ENCODE results near the gene KRTAP4-5.

The KRTAP4-5 gene

GRCh38 chr17:41177727-41178271, 28.2 kb upstream of the KRTAP4-5 start, which contains the start of gene KRTAP4-2:
KRTAP4-2 (minus strand) TSS chr17:41178221; CDS start chr17:41178164, 57 bp downstream.
- no peak for TF ChIP-seq REST (IDR thresholded peaks at IDR 0.05; ENCODE audit: insufficient read depth in 1 of 2, low read depth in 2 of 2, low read length in 2 of 2)
- TF ChIP-seq SIN3A (IDR thresholded peaks at IDR 0.05; ENCODE audit: borderline replicate concordance, insufficient read depth, low read length), result no peak
- no peak for TF ChIP-seq FOXP2 (optimal IDR thresholded peaks at IDR 0.05; ENCODE audit: borderline replicate concordance, extremely low read depth, extremely low read length, insufficient read depth)
- no peak for TF ChIP-seq POLR2AphosphoS5 (IDR thresholded peaks at IDR 0.05; ENCODE audit: low read depth, low read length)
- no peak for TF ChIP-seq TAF1 (IDR thresholded peaks at IDR 0.05; ENCODE audit: borderline replicate concordance, insufficient read depth, low read length)

- TF ChIP-seq SIN3A (IDR thresholded peaks at IDR 0.05; ENCODE audit: borderline replicate concordance, insufficient read depth, low read length) (no peak), FOXP2 (optimal IDR thresholded peaks at IDR 0.05; ENCODE audit: borderline replicate concordance, extremely low read depth, extremely low read length, insufficient read depth) (no peak), TAF1 (IDR thresholded peaks at IDR 0.05; ENCODE audit: borderline replicate concordance, insufficient read depth, low read length) (no peak), REST (IDR thresholded peaks at IDR 0.05; ENCODE audit: insufficient read depth in 1 of 2, low read depth in 2 of 2, low read length in 2 of 2) (no peak), POLR2AphosphoS5 (IDR thresholded peaks at IDR 0.05; ENCODE audit: low read depth, low read length) (no peak)
These were observed 27.2 kb upstream of the KRTAP4-5 start for GRCh38 chr17:41176744-41177387.

DNA sequence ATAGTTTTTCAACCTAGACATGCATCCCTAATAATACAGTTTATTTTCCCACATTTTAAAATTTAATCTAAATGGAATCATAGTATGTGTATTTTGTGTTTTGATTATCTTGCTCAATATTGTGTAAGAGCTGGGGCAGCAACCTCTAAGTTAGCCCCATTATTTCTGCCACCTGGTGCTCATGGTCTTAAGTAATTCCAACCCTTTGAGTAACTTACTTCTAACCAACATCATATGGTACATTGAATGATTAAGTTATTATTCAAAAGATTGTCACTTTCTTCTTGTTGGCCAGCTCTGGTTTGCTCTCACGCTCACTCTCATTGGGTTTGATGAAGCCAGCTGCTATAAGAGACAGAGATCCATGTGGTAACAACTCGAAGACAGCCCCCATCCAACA, 22.3 kb upstream of the KRTAP4-5 start:
- TF ChIP-seq REST (IDR thresholded peaks at IDR 0.05; ENCODE audit: insufficient read depth in 1 of 2, low read depth in 2 of 2, low read length in 2 of 2) (no peak), SIN3A (IDR thresholded peaks at IDR 0.05; ENCODE audit: borderline replicate concordance, insufficient read depth, low read length) (no peak), FOXP2 (optimal IDR thresholded peaks at IDR 0.05; ENCODE audit: borderline replicate concordance, extremely low read depth, extremely low read length, insufficient read depth) (no peak), TAF1 (IDR thresholded peaks at IDR 0.05; ENCODE audit: borderline replicate concordance, insufficient read depth, low read length) (no peak), POLR2AphosphoS5 (IDR thresholded peaks at IDR 0.05; ENCODE audit: low read depth, low read length) (no peak)

DNA sequence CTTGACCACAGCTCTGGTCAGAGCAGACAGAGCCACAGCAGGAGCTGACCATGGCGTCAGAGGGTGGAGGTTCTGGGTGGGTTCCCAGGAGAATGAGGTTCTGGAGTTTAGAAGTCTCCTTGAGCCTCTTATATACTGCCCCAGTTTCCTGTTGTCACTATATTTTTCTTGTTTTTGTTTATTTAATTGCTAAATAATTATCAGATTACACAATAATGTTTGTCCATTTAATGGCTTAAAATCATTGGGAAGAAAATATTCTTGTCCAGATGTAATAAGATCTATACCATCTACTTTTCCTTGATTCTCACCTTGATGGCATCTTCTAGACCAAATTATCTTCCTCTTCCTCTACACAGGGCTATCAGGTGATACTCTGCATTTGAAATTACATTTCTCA, 18.5 kb upstream of the KRTAP4-5 start, which contains the start of gene KRTAP4-3:
KRTAP4-3 (minus strand) TSS at position 101 of the 400 bp plus-strand sequence; CDS start at position 52, 49 bp downstream.
- no peak for TF ChIP-seq REST (IDR thresholded peaks at IDR 0.05; ENCODE audit: insufficient read depth in 1 of 2, low read depth in 2 of 2, low read length in 2 of 2)
- no peak for TF ChIP-seq POLR2AphosphoS5 (IDR thresholded peaks at IDR 0.05; ENCODE audit: low read depth, low read length)

Measured in PFSK-1 (cell line).